GM18498 (cell line): Measurements from ENCODE around the gene LUZP2.
"Not testable (repeated sequence)": the region's sequence is repeated elsewhere in the genome, so short reads cannot be mapped to it uniquely, and the experiment has no call there.

Experiments used
- ATAC-seq: cut with Tn5 transposase; IDR thresholded peaks from one replicate; pipeline ENCODE4 v1.9.1; 2021; ENCODE audit warnings: mild to moderate bottlenecking, moderate library complexity; ENCODE audit not compliant: unreplicated experiment

Gene LUZP2

DNA sequence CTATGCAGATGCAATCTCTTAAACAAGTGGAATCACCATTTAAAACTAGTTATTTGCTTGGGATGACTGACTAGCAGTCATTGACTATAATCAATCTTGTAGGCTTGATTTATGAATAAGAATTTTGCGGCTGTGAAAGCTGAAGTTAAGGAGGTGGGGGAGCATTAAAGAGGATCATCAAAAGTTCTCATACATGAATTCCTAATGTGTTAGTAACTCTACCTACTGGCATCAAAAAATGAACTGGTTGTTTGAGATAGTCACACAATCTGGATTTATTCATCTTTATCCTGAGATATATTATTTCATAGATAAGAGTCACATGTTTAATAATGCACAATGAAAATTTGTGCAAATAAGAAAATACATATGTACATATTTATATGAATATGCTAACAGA is 393.6 kb downstream of the LUZP2 start:
- ATAC-seq = no peak

DNA sequence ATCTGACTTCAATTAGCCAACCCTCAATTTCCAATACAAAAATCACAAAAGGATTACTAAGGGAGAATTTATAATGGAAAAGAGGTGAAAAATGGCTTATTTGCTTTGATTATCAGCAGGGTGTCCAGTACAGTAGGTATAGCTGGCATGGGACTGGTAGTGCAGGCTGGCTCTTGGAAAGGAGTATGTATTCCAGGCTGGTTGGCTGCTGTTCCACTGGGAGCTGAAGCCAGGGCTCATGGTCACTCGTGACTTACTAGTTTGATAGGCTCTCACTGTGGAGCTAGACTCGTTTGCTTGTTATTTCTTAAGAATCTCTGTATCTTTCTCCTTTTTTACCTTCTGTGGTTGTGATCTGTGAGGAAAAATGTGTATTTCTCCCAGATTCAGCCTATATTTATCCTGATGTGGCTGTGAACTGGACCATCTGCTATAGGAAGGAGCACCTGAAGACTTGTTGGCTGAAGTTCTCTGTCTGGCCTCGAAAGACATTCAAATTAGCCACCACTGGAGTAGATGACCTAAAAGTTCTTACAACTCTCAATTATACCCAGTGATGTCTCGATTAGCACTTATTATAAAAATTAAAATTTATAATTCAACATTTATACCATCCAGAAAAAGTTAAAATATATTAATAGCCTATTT is 395.1 kb downstream of the LUZP2 start:
- not testable (repeated sequence) for ATAC-seq

DNA sequence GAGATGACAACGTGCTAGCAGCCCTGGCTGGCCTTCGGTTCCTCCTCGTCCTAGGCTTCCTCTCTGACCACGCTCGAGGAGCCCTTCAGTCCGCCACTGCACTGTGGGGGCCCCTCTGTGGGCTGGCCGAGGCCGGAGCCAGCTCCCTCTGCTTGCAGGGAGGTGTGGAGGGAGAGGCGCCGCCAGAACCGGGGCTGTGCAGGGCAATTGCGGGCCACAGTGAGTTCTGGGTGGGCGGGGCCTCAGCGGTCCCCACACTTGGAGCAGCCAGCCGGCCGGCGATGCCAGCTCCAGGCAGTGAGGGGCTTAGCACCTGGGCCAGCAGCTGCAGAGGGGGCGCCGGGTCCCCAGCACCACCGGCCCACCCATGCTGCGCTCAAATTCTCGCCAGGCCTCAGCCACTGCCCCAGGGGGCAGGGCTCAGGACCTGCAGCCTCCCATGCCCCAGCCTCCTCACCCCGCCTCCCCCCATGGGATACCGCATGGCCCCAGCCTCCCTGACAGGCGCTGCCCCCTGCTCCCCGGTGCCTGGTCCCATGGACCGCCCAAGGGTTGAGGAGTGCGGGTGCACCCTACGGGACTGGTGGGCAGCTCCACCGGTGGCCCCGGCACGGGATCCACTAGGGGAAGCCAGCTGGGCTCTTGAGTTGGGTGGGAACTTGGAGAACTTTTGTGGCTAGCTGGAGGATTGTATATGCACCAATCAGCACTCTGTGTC is 399.4 kb downstream of the LUZP2 start:
- ATAC-seq = no peak

DNA sequence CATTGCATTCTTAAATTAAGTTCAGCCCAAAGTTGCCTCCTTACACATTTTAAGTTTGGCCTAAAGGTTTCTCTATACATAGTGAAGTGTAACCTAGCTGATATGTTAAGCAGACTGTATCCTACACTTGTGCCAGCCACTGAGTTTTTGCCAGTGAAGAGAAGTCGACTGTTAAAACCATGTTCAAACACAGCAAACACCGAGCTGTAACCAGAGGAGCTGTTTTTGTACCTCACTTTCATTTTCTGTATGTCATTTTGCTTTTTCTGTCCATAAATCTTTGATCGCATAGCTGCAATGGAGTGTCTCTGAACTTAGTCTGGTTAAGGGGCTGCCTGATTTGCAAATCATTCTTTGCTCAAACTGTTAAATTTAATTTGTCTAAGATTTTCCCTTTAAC is 403.7 kb downstream of the LUZP2 start:
- peak; percentile 63 for ATAC-seq

DNA sequence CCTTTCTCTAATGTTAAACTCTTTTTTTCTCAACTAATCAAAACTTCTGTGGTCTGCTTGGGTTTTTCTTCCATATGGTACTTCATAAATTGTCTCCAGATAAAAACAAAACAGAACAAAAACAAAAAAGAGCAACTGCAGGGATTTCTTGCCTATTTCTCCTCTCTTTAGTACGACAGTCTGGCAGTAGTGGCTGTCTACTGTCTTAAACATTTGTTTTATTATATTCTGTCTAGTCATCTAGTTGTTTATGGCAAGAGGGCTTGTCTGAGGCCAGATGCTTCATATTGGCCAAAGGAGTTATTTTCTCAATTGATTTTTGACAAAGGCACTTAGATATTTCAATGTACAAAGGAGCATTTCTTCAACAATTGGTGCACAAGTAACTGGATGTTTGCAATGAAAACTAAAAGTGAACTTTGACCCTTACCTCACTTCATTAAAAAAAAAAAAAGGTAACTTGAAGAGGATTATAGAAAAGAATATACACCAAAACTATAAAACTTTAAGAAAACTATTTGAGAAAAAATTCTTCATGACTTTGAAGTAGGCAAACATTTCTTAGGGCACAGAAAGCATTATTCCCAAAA is 404.2 kb downstream of the LUZP2 start:
- peak; percentile 19 for ATAC-seq

DNA sequence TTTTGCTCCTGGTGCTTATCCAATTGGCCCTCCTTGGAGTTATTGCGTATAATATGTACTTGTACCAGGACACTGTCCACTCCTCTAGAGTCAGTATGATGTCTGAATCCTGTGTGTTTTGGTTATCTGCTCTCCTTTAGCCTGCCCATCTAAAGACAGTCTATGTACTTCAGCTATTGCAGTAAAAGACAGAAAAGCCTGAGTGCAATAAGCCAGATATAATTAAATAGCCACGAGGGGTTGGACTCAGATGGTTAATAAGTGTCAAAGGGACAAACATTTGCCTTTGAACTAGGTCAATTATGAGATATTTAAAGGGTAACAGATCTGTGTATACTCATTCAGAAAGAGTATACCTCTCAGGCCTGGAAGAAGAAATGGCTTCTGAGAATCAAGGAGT is 406.7 kb downstream of the LUZP2 start:
- ATAC-seq = no peak

DNA sequence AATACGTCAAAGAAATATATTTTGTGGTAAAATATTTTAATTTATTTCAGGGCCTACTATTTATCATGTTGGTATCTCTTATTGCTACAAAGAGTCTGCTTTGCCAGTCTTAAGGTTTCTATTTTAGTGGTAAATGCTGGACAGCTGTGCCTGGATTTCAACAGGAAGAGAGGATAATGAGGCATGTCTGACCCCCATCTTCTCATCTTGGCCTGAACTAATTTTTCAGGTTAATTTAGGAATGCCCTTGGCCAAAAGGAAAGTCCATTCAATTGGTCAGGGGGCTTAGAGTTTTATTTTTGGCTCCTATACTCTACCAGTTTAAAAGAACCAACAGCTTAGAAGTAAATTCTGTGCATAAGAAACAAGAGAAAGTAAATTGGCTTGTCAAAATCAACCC is 428.2 kb downstream of the LUZP2 start:
- no peak for ATAC-seq

DNA sequence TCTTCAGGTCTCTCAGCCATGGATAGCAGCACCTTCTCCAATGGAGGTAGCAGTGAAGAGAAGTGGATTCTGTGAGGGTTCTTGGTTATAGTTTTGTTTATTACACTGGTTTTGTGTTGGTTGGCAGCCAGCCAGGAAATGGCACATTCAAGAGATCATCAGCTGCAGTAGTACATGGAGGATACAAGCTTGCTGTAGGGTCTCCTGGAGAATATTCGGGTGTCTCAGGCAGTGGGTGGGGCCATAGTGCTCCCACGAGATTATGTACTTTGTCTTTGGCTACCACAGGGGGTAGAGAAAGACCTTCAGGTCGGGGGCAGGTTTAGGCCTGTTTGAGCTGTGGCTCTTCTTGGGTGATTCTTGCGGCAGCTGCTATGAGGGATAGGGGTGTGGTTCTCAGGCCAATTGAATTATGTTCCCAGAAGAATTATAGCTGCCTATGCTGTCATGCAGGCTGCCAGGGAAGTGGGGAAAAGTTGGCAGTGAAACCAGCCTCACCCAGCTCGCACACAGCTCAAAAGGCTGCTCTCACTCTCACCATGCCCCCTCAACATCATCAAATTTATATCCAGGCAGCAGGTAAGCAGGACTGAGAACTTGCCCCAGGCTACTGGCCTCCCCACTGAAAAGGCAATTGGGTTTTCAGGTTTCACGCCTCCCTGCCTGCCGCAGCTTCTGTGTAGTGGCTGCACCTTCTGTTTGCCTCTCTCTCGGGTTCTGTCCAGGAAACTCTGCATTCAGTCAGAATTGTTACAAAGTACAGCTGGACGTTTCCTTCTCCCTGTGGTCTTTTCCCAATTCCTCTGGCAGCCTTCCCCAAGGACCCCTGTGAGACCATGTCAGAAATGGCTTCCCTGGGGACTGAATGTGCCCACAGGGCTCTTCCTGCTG is 435.5 kb downstream of the LUZP2 start:
- no peak for ATAC-seq

DNA sequence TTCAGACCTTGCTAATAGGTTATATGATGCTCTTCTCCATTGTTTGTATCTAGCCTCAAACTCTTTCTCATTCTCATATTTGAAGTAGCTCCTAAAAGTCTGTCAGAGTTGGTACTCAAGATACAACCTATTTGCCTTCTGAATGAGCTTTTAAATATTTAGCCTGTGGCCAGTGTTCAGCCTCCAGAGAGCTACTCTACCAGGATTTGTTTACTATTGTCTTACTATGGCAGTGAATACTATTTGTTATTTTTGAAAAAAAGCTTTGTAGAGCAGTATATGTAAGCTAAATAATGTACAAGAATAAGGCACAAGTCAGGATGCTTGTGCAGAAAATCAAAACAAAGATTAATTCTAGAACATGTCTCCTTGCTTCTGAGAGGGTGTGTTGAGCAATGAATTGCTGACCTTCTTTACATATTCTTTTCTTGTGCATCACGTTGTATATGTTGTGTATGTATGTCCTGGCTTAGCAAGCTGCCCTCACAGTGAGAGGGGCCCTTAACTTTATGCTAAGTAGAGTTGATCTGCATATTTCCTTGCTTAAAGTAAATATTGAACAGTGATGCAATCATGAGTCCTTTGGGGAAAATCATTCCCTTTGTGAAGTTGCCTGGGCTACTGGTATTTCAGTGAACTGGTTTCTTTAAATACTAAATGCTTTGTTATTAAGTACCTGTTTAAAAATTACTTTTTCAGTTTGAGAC is 438.0 kb downstream of the LUZP2 start:
- ATAC-seq = no peak

DNA sequence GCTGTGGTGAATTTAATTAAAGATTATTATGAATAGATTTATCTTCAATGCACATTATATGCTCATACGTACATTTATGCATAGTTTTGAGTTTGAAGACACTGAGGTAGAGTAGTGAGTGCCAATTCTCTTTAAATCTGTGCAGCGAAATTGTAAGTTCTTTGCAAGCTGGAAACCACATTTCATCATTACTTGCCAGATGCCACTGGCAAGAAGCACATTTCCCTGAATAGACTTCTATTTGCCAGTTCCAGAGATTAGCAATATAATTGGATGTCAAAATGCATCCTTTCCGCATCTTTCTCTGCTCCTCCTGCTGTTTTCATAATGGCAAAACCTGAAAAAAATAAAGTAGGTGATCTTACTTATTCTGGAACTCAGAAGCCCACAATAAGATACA is 448.0 kb downstream of the LUZP2 start:
- ATAC-seq = no peak

DNA sequence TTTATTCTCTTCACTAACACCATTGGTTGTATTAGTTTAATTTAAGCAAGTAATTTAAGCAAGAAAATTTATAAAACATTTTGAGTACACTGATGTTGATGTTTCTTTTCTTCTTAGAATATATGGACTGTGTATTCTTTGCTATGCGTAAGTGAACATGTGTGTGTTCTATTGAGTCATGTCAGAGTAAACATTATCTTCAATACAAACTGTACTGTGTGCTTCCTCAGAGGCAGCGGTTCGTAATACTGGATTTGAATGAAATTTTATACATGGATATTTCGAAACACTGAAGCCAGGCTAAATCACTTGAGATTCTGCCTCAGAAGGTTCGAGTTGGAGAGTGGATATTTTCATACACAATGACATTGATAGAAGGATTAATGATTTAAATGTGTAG is 452.6 kb downstream of the LUZP2 start:
- ATAC-seq = no peak

DNA sequence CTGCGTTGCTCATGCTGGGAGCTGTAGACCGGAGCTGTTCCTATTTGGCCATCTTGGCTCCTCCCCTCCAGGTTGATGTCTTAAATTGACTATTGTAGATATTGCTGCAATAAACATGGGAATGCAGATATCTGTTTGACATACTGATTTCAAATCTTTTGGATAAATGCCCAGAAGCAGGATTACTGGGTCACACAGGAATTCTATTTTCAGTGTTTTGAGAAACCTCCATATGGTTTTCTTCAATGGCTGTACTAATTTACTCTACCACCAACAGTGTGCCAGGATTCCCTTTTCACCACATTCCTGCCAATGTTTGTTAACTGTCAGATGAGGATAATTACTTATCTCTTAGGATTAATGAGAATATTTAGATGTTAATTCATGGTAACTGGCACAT is 467.0 kb downstream of the LUZP2 start:
- no peak for ATAC-seq

DNA sequence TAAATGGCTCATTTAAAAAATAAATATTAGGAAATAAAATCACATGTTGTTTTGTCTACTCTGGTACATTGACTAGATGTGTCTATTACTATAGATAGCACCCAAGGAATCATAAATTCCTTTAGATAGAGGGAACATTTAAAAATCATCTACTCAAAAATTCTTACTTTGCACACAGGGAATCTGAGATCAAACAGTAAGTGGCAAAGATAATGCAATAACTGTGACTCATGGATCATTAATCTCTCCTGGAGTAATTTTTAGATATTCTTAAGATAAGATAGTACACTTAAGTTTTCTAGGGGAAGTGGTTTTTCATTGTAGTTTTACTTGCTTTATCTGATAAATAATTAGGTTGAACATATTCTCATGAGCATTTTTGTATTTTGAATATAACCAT is 468.9 kb downstream of the LUZP2 start:
- no peak for ATAC-seq

DNA sequence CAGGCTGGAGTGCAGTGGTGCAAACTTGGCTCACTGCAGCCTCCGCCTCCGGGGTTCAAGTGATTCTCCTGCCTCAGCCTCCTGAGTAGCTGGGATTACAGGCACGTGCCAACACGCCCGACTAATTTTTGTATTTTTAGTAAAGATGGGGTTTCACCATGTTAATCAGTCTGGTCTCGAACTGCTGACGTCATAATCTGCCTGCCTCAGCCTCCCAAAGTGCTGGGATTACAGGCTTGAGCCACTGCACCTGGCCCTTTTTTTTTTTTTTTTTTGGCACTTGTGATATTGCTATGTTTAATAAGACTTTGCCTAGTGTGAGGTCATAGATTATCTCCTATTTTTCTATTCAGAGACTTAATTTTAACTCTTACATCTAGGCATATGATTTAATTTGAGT is 497.1 kb downstream of the LUZP2 start:
- ATAC-seq = not testable (repeated sequence)

DNA sequence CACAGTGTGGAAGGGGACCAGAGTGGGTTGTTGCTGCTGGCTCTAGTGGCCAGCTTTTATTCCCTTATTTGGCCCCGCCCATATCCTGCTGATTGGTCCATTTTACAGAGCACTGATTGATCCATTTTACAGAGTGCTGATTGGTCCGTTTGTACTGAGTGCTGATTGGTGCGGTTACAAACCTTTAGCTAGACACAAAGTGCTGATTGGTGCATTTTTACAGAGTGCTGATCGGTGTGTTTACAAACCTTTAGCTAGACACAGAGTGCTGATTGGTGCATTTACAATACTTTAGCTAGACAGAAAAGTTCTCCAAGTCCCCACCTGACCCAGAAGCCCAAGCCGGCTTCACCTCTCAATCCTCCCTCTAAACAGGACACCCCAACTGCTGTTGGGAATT is 503.1 kb downstream of the LUZP2 start:
- ATAC-seq = not testable (repeated sequence)

DNA sequence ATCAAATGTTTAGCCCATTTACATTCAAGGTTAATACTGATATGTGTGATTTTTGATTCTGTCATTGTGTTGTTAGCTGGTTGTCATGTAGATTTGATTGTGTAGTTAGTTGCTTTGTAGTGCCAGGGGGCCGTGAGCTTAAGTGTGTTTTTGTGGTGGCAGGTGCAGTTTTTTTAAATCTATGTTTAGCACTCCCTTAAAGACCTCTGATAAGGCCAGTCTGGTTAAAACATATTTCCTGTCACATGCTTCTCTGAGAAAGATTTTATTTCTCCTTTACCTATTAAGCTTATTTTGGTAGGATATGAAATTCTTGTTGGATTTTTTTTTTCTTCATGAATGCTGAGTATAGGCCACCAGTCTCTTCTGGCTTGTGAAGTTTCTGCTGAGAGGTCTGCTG is 540.6 kb downstream of the LUZP2 start:
- no peak for ATAC-seq

DNA sequence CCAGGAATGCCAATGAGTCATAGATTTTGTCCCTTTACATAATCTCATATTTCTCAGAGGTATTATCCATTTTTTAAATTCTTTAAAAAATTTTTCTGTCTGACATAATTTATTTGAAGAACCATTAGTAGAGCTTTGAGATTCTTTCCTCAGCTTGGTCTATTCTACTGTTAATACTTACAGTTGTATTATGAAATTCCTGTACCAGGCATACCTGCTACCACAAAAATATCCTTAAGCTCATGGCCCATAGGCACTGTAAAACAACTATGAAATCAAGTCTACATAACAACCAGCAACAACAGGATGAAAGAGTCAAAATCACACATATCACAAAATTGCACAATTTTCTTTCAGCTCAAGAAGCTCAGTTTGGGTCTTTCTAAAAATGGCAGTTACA is 541.3 kb downstream of the LUZP2 start:
- ATAC-seq = no peak

DNA sequence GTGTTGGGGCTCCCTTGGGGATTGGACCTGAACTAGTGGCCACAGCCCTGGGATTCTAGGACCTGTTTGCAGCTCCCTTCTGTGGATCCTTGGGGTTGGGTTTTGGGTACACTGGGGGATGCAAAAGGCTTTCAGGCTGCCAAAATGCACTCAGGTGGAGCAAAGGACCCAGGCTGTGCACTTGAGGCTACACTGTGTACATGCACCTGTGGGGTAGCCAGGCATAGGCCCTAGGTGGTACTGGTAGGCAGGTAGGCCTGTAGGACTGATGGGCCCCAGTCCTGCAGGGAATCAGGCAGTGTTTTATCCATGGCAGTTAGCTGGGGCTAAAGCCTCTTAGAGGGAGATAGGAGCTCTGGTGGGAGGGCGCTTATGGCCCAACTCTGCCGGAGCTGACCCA is 542.3 kb downstream of the LUZP2 start:
- ATAC-seq = no peak

DNA sequence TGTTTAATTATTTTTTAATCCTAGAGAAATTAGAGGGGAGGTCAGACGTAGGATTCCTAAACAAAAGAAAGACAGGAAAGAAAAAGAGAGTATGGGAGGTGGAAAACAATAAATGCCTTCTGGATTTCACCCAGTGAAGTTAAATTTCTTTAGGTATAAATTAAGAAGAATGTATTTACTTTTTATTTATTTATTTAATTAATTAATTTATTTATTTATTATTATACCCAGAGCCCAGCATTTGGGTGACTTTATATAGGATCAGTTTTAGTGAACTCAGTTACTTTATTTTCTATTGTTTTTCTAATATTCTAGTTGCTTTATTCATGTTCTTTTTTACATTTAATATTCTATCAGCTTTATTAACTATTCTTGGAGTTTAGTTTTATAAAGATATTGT is 551.8 kb downstream of the LUZP2 start:
- ATAC-seq = no peak

DNA sequence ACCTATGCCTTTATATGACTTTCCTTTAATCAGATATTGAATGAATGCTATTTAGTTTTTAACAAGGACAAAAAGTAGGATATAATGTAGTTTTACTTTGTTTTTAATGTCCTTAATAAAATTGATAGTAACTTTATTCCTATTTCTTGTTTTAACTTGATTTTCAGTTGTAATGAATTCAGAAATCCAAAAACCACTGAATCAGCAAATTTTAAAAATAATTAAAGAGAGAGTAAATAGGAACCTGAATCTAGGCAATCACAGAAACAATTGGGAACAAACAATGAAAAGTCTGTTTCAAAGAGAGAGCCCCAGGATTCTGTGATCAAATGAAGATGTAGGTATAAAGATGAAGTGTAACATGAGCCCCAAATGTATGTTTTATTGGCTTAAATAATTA is 556.0 kb downstream of the LUZP2 start:
- no peak for ATAC-seq

DNA sequence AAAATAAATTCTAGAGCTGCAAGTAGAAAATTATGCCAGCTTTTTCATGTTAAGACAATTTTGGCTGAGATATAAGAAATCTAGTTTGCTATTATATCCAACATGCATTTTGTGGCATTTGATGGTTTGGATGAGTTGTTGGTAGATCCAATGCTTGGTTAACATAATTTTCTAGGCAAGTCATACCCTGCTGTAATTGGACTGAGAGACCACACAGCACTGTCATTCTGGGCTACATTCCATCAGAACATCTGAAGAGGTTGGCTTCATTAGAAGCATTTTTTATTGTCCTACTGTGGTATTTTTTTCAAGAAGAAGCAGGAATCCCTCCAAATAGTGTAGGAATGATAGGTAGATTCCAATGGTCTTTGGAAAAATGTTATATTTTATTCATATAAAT is 561.0 kb downstream of the LUZP2 start:
- no peak for ATAC-seq
